ENCODE data around the gene PARP3. TPM values are rescaled to one million over a fixed set of nuclear protein-coding genes. Genes with fewer than 3 reads are reported as not detected.

Gene PARP3
- total and polyA plus RNA-seq, 9 of the 15 experiments (the other 6 are each of a cell fraction or from before 2014, with no cell fraction given): 0.46 to 6.6 (median 4.5) TPM

DNA sequence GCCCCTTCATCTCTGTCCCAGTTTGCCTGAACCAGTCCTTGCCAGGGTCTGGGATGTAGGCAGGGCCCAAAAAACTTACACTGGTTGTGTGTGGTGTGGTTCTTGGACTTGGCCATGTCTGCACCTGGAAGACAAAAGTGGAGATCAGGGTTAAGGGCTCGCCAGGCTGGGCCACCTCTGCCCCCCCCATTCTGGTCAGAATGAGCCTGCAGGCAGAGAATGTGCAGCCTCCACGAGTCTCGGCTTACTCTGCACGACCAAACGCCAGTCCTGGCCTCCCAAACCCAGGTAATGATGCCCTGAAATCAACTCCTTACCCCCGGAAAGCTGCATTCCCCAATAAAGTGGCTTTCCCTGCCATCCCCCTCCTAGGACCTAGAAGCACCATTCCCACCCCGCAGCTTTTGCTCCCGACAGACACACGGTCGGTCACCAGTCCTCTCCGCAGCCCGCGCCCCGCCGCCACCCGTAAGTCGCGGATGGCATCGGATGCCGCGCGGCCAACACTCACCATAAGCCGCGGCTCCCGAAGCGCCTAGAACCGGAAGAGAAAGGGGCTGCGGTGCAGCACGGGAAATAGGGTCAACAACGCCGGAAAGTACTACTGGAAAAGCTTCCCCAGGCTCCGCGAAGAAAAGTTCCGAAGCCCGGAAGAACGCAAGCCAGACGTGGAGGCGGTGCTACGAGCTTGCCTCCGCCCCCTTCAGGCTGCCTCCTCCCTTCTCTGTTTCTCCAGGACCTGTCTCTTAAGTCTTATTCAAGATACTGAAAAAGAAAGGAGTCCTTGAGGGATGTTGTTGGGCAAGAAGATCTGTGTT, 53.4 kb downstream of the PARP3 start, which contains the start of gene RPL29 (continued):
- peak in 1 of 2 experiments; percentile 89; a peak in 1 of 4 replicates for TF ChIP-seq ZNF639 (CRISPR knock-in tag; conservative IDR thresholded peaks at IDR 0.05 in 1 of 2, IDR thresholded peaks at IDR 0.05 in 1 of 2)
- peak; percentile 97 for TF ChIP-seq NCOA1 (IDR thresholded peaks at IDR 0.05; ENCODE audit: low read depth)
- TF ChIP-seq, protein P1, sequence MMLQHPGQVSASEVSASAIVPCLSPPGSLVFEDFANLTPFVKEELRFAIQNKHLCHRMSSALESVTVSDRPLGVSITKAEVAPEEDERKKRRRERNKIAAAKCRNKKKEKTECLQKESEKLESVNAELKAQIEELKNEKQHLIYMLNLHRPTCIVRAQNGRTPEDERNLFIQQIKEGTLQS (IDR thresholded peaks at IDR 0.05): no peak
- TF ChIP-seq, protein P1 (CRISPR knock-in tag; conservative IDR thresholded peaks at IDR 0.05): 0 out of 2 replicates have a peak, but pooled peaks have one; percentile 60
- peak; percentile 76; the same call in 1 of the 2 replicates for TF ChIP-seq MAX (CRISPR knock-in tag; IDR thresholded peaks at IDR 0.05)
- TF ChIP-seq GTF2F1 (IDR thresholded peaks at IDR 0.05; ENCODE audit: low read depth, low read length): peak; percentile 92
- TF ChIP-seq ZBTB49 (CRISPR knock-in tag; IDR thresholded peaks at IDR 0.05; ENCODE audit: borderline replicate concordance): no peak
- TF ChIP-seq, protein P2, sequence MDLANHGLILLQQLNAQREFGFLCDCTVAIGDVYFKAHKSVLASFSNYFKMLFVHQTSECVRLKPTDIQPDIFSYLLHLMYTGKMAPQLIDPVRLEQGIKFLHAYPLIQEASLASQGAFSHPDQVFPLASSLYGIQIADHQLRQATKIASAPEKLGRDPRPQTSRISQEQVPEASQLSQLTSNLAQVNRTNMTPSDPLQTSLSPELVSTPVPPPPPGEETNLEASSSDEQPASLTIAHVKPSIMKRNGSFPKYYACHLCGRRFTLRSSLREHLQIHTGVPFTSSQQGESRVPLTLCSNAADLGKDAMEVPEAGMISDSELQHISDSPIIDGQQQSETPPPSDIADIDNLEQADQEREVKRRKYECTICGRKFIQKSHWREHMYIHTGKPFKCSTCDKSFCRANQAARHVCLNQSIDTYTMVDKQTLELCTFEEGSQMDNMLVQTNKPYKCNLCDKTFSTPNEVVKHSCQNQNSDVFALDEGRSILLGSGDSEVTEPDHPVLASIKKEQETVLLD (IDR thresholded peaks at IDR 0.05): no peak
- peak; percentile 70; the same call in 1 of the 2 replicates for TF ChIP-seq MBD2 (IDR thresholded peaks at IDR 0.05; ENCODE audit: borderline replicate concordance, low read depth)
- TF ChIP-seq CHD4 (IDR thresholded peaks at IDR 0.05; ENCODE audit: insufficient read depth, insufficient replicate concordance, low read depth, low read length, poor library complexity, severe bottlenecking): no peak
- TF ChIP-seq CBX1 (IDR thresholded peaks at IDR 0.05; ENCODE audit: low read depth): peak; percentile 78
- peak; percentile 90 for TF ChIP-seq KDM5B (IDR thresholded peaks at IDR 0.05; ENCODE audit: insufficient replicate concordance, low read depth, low read length)
- peak; percentile 95 for TF ChIP-seq POLR2B (IDR thresholded peaks at IDR 0.05; ENCODE audit: low read depth, partially characterized antibody)
- no peak for TF ChIP-seq MIER1 (IDR thresholded peaks at IDR 0.05; ENCODE audit: low read depth)
- TF ChIP-seq RNF2 (IDR thresholded peaks at IDR 0.05): 0 out of 2 replicates have a peak, but pooled peaks have one; percentile 35
- no peak for TF ChIP-seq NCOA6 (IDR thresholded peaks at IDR 0.05)
- TF ChIP-seq ZBED1 (IDR thresholded peaks at IDR 0.05): peak; percentile 38; the same call in 1 of the 2 replicates
- TF ChIP-seq MYBL2 (IDR thresholded peaks at IDR 0.05; ENCODE audit: low read depth): no peak
- TF ChIP-seq MYBL2 (CRISPR knock-in tag; IDR thresholded peaks at IDR 0.05; ENCODE audit: borderline replicate concordance): no peak
- TF ChIP-seq JUND (IDR thresholded peaks at IDR 0.05; ENCODE audit: borderline replicate concordance, low read depth, low read length): peak; percentile 68
- no peak; the same call in 2 of the 3 replicates for TF ChIP-seq JUND (tag; IDR thresholded peaks at IDR 0.05; ENCODE audit: borderline replicate concordance, low read depth, low read length)
